Placental epithelial cell (primary cell): Measurements from ENCODE around the gene ATP10A. TPM values are rescaled to one million over a fixed set of nuclear protein-coding genes. Genes with fewer than 3 reads are reported as not detected.

Experiments used
- small RNA-seq: library from RNA; depleted of rRNA; stranded (forward); fragments of <200 nt; gene quantifications from one replicate; pipeline ENCODE3, GENCODE V24; 2012
- total RNA-seq: library from RNA; depleted of rRNA; stranded (reverse); fragments of >200 nt; gene quantifications from 2 replicates; pipeline ENCODE4 v1.2.3, GENCODE V29; 2012

ATP10A gene, protein sequence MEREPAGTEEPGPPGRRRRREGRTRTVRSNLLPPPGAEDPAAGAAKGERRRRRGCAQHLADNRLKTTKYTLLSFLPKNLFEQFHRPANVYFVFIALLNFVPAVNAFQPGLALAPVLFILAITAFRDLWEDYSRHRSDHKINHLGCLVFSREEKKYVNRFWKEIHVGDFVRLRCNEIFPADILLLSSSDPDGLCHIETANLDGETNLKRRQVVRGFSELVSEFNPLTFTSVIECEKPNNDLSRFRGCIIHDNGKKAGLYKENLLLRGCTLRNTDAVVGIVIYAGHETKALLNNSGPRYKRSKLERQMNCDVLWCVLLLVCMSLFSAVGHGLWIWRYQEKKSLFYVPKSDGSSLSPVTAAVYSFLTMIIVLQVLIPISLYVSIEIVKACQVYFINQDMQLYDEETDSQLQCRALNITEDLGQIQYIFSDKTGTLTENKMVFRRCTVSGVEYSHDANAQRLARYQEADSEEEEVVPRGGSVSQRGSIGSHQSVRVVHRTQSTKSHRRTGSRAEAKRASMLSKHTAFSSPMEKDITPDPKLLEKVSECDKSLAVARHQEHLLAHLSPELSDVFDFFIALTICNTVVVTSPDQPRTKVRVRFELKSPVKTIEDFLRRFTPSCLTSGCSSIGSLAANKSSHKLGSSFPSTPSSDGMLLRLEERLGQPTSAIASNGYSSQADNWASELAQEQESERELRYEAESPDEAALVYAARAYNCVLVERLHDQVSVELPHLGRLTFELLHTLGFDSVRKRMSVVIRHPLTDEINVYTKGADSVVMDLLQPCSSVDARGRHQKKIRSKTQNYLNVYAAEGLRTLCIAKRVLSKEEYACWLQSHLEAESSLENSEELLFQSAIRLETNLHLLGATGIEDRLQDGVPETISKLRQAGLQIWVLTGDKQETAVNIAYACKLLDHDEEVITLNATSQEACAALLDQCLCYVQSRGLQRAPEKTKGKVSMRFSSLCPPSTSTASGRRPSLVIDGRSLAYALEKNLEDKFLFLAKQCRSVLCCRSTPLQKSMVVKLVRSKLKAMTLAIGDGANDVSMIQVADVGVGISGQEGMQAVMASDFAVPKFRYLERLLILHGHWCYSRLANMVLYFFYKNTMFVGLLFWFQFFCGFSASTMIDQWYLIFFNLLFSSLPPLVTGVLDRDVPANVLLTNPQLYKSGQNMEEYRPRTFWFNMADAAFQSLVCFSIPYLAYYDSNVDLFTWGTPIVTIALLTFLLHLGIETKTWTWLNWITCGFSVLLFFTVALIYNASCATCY (N-terminal part only)
- total RNA-seq: 0.39 and 2.5 TPM in 2 replicates

DNA sequence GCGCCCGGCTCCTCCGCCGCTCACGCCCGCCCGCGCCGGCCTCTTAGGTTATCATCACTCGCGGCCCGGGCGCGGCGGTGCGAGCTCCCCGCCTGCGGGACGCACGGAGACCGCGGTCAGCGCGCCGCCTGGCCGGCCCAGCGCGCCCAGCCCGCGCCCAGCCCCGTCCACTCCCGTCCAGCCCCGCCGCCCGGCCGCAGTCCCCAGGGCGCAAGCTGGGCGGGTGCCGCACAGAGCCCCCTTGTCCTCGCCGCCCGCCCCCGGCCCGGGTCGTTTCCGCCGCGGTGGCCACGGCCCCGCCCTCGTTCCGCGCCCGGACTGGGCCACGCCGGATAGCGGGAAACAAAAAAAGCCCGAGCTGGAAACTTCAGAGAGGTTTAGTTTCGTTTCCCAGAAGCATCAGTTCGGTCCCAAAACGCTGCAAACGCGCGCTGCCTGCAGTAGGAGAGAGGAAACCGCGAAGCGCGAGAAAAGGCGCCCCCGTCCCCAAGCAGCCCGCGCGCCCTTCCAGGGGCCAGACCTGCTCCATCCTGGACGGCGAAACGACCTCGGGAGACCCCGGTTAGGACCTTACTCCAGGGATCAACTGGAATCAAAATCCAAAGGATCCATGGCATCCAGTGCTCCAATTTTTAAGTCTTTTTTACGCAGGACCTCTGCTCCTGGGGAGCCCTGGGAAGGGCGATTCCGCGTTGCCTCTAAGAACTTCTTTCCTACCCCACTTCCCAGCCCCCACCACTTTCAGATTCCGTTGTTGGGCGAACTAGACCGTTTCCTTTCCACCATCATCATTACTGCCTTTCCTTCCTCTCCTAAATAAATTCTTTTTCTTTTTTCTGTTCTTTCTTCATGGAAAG is at the start of gene ATP10A:
Gene ATP10A (minus strand): TSS at position 217 of the 857 bp plus-strand sequence. CDS start 231 bp downstream, outside the sequence.

Small RNA genes within 50 kb of the gene (small RNA-seq; reads per million reads assigned to genes)
- gene MIR4715 (not detected), gene RNA5SP390 (not detected)
